ENCODE data around the gene CSAG2.
"Not testable (repeated sequence)": the region's sequence is repeated elsewhere in the genome, so short reads cannot be mapped to it uniquely, and the experiment has no call there.

Gene CSAG2, protein sequence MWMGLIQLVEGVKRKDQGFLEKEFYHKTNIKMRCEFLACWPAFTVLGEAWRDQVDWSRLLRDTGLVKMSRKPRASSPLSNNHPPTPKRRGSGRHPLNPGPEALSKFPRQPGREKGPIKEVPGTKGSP

GRCh38 chrX:152709173-152709572 lies at the start of gene CSAG2:
Gene CSAG2 (minus strand): TSS chrX:152709273. CDS start chrX:152709112, 161 bp downstream.
- not testable (repeated sequence) for DNase-seq

- DNase-seq: not testable (repeated sequence)
Observed at GRCh38 chrX:152754871-152755270, 45.8 kb upstream of the CSAG2 start.

DNA sequence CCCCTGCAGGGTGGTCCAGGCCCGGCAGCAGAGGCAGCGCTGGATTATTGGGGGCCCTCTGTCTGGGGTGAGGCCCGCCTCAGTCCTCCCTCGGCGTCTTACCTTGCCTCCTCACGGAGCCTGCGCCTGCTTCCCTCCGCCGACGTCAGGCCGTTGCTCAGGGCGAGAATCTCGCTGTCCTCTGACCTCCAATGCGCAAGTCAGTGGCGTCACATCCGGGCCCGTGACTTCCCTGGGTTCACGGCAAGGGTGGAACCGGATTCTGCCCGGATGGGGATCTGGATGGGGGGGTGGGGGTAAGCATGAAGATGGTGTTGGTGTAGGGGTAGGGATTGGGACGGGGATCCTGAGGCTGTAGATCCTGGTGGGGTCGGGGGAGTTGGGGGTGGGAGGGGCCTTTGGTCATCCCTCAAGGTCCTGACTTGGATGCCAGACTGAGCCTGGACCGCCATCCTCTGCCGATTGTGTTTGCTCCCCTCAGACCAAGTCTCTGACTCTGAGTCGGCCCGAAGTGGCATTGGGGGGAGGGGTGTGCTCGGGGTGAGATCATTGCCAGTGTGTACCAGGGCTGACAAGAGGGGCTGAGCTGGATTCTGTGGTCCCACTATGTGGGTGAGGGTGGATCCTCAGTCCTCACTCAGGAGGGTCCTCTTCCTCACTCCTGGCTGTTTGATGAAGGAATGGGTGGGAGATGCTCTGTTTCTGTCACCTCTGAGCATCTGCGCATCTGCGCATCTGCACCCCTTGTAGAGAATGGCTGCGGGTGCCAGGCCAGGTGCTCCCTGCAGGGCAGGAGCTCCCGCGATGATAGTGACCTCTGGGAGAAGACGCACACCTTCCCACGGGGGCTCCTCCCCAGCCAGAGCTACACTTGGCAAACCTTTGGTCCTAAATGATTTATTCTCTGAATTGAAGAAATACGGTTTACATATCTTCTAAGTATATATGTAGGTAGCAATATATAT lies 44.9 kb upstream of the CSAG2 start, which contains the start of gene MAGEA2:
Gene MAGEA2, minus strand, starts transcription at position 157 of the 965 bp plus-strand sequence. CDS start 2,479 bp downstream, outside the sequence.
- not testable (repeated sequence) for DNase-seq

DNA sequence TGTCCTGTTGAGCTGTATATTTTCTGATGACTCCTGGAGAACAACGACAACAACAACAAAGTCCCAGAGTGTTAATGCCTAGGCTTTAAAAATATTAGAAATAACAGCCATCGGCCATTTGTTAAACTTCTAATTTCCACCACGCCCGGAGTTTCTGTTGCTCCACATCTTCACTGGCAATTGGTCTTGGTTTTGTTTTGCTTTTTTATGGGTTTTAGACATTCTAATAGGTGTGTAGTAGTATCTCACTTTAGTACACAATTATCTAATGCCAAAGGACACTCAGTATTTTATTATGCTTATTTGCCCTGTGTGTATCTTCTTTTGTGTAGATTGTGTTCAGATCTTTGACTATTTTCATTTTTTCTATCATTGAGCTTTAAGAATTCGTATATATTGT lies 29.5 kb upstream of the CSAG2 start:
- DNase-seq: no peak
- no peak for TF ChIP-seq POLR2A (IDR thresholded peaks at IDR 0.05; ENCODE audit: low read length)
- TF ChIP-seq GATA1 (IDR thresholded peaks at IDR 0.05; ENCODE audit: low read depth, low read length): no peak

DNA sequence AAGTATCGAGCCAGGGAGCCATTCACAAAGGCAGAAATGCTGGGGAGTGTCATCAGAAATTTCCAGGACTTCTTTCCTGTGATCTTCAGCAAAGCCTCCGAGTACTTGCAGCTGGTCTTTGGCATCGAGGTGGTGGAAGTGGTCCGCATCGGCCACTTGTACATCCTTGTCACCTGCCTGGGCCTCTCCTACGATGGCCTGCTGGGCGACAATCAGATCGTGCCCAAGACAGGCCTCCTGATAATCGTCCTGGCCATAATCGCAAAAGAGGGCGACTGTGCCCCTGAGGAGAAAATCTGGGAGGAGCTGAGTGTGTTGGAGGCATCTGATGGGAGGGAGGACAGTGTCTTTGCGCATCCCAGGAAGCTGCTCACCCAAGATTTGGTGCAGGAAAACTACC lies 27.5 kb upstream of the CSAG2 start:
- not testable (repeated sequence) for DNase-seq

DNA sequence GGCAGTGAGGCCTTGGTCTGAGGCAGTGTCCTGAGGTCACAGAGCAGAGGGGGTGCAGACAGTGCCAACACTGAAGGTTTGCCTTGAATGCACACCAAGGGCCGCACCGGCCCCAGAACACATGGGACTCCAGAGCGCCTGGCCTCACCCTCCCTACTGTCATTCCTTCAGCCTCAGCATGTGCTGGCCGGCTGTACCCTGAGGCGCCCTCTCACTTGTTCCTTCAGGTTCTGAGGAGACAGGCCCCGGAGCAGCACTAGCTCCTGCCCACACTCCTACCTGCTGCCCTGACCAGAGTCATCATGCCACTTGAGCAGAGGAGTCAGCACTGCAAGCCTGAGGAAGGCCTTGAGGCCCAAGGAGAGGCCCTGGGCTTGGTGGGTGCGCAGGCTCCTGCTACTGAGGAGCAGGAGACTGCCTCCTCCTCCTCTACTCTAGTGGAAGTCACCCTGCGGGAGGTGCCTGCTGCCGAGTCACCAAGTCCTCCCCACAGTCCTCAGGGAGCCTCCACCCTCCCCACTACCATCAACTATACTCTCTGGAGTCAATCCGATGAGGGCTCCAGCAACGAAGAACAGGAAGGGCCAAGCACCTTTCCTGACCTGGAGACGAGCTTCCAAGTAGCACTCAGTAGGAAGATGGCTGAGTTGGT lies 26.9 kb upstream of the CSAG2 start:
- DNase-seq: no peak
- TF ChIP-seq POLR2A (IDR thresholded peaks at IDR 0.05; ENCODE audit: low read length) (no peak), GATA1 (IDR thresholded peaks at IDR 0.05; ENCODE audit: low read depth, low read length) (no peak)

DNA sequence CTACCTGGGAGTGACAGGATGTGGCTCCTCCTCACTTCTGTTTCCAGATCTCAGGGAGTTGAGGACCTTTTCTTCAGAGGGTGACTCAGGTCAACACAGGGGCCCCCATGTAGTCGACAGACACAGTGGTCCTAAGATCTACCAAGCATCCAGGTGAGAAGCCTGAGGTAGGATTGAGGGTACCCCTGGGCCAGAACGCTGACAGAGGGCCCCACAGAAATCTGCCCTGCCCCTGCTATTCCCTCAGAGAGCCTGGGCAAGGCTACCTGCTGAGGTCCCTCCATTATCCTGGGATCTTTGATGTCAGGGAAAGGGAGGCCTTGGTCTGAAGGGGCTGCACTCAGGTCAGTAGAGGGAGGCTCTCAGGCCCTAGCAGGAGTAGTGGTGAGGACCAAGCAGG lies 26.0 kb upstream of the CSAG2 start:
- no peak for DNase-seq
- TF ChIP-seq GATA1 (IDR thresholded peaks at IDR 0.05; ENCODE audit: low read depth, low read length) (no peak), POLR2A (IDR thresholded peaks at IDR 0.05; ENCODE audit: low read length) (no peak)

- DNase-seq: not testable (repeated sequence)
Observed at GRCh38 chrX:152734143-152734858, 25.2 kb upstream of the CSAG2 start.

GRCh38 chrX:152733261-152733975 lies 24.3 kb upstream of the CSAG2 start, which contains the start of the genes CSAG1 and MAGEA12:
Gene CSAG1 (minus strand): TSS chrX:152733721. CDS start chrX:152732460, 1,261 bp downstream.
Gene MAGEA12 (plus strand): TSS chrX:152733757. CDS start chrX:152736162, 2,405 bp downstream.
- TF ChIP-seq GATA1 (IDR thresholded peaks at IDR 0.05; ENCODE audit: low read depth, low read length) (no peak), POLR2A (IDR thresholded peaks at IDR 0.05; ENCODE audit: low read length) (no peak)
- DNase-seq: no peak

DNA sequence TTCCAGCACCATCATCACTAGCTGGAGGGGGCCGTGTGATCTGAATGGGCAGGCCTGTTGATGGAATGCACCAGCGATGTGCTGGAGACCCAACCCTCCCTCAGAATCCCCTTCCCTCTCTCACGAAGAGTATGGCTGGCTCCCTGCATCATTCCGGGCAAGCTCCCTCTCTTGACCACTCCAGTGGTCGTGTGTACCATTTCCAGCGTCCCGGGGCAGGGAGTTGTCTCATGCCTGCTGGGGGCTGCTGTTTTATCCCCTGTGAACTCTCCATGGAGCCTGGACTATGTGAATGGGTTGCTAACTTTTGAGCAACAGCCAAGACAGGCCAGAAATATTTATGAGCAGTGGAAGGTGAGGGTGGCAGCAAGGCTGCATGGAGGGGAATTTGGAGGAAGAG lies 16.3 kb upstream of the CSAG2 start:
- no peak for DNase-seq
- no peak for TF ChIP-seq POLR2A (IDR thresholded peaks at IDR 0.05; ENCODE audit: low read length)
- TF ChIP-seq GATA1 (IDR thresholded peaks at IDR 0.05; ENCODE audit: low read depth, low read length): no peak

DNA sequence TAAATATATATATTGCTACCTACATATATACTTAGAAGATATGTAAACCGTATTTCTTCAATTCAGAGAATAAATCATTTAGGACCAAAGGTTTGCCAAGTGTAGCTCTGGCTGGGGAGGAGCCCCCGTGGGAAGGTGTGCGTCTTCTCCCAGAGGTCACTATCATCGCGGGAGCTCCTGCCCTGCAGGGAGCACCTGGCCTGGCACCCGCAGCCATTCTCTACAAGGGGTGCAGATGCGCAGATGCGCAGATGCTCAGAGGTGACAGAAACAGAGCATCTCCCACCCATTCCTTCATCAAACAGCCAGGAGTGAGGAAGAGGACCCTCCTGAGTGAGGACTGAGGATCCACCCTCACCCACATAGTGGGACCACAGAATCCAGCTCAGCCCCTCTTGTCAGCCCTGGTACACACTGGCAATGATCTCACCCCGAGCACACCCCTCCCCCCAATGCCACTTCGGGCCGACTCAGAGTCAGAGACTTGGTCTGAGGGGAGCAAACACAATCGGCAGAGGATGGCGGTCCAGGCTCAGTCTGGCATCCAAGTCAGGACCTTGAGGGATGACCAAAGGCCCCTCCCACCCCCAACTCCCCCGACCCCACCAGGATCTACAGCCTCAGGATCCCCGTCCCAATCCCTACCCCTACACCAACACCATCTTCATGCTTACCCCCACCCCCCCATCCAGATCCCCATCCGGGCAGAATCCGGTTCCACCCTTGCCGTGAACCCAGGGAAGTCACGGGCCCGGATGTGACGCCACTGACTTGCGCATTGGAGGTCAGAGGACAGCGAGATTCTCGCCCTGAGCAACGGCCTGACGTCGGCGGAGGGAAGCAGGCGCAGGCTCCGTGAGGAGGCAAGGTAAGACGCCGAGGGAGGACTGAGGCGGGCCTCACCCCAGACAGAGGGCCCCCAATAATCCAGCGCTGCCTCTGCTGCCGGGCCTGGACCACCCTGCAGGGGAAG lies 5.0 kb upstream of the CSAG2 start, which contains the start of gene MAGEA2B:
Gene MAGEA2B, plus strand, starts transcription at position 814 of the 973 bp plus-strand sequence. CDS start 2,479 bp downstream, outside the sequence.
- DNase-seq: not testable (repeated sequence)

DNA sequence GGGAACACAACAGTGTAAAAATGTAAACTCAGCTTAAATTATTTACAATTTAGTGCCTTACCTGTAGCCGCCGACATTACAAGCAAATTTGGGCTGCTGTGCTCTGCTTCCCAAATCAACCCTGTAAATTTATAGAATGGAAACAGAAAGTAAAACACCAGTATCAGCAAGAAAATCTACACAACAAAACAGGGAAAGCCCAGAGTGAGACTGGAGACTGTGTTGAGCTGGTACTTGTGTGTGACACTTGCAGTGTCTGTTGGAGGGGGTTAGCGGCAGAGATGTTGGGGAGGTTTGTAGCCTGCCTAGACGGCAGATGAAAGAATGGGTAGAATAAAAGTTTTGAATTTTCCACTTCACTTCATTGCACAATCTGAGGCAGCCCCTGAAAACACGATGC lies 4.1 kb upstream of the CSAG2 start:
- not testable (repeated sequence) for DNase-seq

DNA sequence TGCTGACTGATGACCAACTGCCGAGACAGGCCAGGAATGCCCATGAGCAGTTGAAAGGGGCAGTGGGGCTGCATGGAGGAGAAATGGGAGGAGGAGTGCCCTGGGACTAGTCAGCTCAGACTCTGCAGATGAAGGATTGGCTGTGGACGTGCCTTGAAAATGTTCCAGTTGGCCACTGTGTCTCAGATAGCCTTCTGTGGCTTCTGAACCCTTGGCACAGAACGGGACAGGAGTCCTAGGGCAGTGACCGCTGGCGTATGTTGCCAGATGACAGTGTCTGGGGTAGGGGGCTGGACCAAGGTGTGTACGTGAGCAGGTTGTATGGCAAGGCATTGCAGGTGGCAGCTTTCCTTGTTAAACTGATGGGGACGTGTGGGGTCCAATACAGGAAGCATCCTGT lies 2.6 kb downstream of the CSAG2 start:
- not testable (repeated sequence) for DNase-seq

DNA sequence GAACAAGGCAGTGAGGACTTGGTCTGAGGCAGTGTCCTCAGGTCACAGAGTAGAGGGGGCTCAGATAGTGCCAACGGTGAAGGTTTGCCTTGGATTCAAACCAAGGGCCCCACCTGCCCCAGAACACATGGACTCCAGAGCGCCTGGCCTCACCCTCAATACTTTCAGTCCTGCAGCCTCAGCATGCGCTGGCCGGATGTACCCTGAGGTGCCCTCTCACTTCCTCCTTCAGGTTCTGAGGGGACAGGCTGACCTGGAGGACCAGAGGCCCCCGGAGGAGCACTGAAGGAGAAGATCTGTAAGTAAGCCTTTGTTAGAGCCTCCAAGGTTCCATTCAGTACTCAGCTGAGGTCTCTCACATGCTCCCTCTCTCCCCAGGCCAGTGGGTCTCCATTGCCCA lies 8.7 kb downstream of the CSAG2 start:
- DNase-seq: not testable (repeated sequence)

- not testable (repeated sequence) for DNase-seq
Observed at GRCh38 chrX:152697952-152698931, 10.8 kb downstream of the CSAG2 start, which contains the start of gene MAGEA3. Gene MAGEA3 (plus strand): TSS chrX:152698794. CDS start chrX:152700833, 2,039 bp downstream.

DNA sequence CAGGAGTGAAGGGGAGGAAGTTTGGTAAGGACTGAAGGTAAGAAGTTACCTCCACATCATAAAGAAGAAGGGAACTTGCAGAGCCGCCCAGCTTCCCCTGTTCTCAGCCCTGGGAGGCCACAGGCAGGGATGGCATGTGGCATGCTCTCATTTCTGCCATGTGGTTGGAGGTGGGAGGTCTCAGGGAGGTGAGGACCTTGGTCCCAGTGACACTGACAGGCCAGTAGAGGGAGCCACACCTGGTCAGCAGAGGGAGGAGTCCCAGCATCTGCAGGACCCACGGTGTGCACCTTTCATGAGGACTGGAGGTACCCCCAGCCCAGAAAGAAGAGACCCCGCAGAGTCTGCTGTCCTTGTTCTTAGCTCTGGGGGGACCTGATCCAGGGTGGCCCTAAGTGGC lies 28.1 kb downstream of the CSAG2 start:
- not testable (repeated sequence) for DNase-seq

GRCh38 chrX:152674652-152675051 lies 34.4 kb downstream of the CSAG2 start:
- not testable (repeated sequence) for DNase-seq
